PC-3 (cell line): ENCODE results near the gene EPHB2. TPM values are rescaled to one million over a fixed set of nuclear protein-coding genes. Genes with fewer than 3 reads are reported as not detected.
"Not testable (repeated sequence)": the region's sequence is repeated elsewhere in the genome, so short reads cannot be mapped to it uniquely, and the experiment has no call there.

Experiments
- ATAC-seq: fragments of 200-7000 bp; cut with Tn5 transposase; 2 replicates; pipeline ENCODE4 v1.9.1; 2020; ENCODE audit warnings: mild to moderate bottlenecking, moderate library complexity
- BruUV-seq: library from RNA; stranded (reverse); fragments of 400-500 nt; replicated peaks from 2 replicates; lab custom pipeline; 2021; lab: Mats Ljungman, UMichigan
- CTCF ChIA-PET: fragments of 300-600 bp; sonication (Branson Sonifier 250); formaldehyde crosslinking; loops from one replicate; lab custom pipeline; 2022; ENCODE audit warnings: antibody characterized with exemption; lab: Charles Lee
- POLR2A ChIA-PET: fragments of 300-600 bp; sonication (Branson Sonifier 250); formaldehyde crosslinking; loops from one replicate; lab custom pipeline; 2022; ENCODE audit warnings: antibody characterized with exemption; ENCODE audit not compliant: unreplicated experiment; lab: Charles Lee
- DNase-seq: peaks from one replicate; pipeline ENCODE4 v3.0.0-alpha.2; 2015
- H2AFZ ChIP-seq: fragments of 300-600 bp; sonication (generic); 2 replicates; pipeline ENCODE4 v1.6.0; 2016; ENCODE audit warnings: antibody characterized with exemption, low read length
- H3F3A ChIP-seq: fragments of 300-600 bp; sonication (generic); one replicate; pipeline ENCODE4 v1.6.0; 2017; ENCODE audit warnings: antibody characterized with exemption, low read length, control low read depth, mild to moderate bottlenecking; ENCODE audit not compliant: unreplicated experiment
- H3K27ac ChIP-seq: fragments of 300-600 bp; sonication (generic); 2 replicates; pipeline ENCODE4 v1.5.1; 2016; ENCODE audit warnings: mild to moderate bottlenecking, low read length
- H3K27me3 ChIP-seq: fragments of 300-600 bp; sonication (generic); 2 replicates; pipeline ENCODE4 v1.6.1; 2016; ENCODE audit warnings: low read length, mixed read lengths
- H3K36me3 ChIP-seq: fragments of 300-600 bp; sonication (generic); 2 replicates; pipeline ENCODE4 v1.6.1; 2016; ENCODE audit warnings: low read depth, mixed run types, low read length, mixed read lengths
- H3K4me1 ChIP-seq: fragments of 300-600 bp; sonication (generic); 2 replicates; pipeline ENCODE4 v1.5.1; 2016; ENCODE audit warnings: low read length; ENCODE audit not compliant: insufficient read depth
- H3K4me2 ChIP-seq: fragments of 300-600 bp; sonication (generic); 2 replicates; pipeline ENCODE4 v1.6.0; 2016; ENCODE audit warnings: low read length
- H3K4me3 ChIP-seq: fragments of 300-600 bp; sonication (generic); 2 replicates; pipeline ENCODE4 v1.5.1; 2016; ENCODE audit warnings: mild to moderate bottlenecking, low read length, mixed read lengths
- H3K79me2 ChIP-seq: fragments of 300-600 bp; sonication (generic); 2 replicates; pipeline ENCODE4 v1.6.1; 2017; ENCODE audit warnings: low read length, mixed read lengths
- H3K9ac ChIP-seq: fragments of 300-600 bp; sonication (generic); 2 replicates; pipeline ENCODE4 v1.6.0; 2016; ENCODE audit warnings: mild to moderate bottlenecking, low read length
- H3K9me2 ChIP-seq: fragments of 300-600 bp; sonication (generic); replicated peaks from 2 replicates; pipeline ENCODE4 v1.6.1; 2016; ENCODE audit warnings: mixed run types, low read length, mixed read lengths
- H3K9me3 ChIP-seq: fragments of 300-600 bp; sonication (generic); 2 replicates; pipeline ENCODE4 v1.6.1; 2016; ENCODE audit warnings: low read length, mixed read lengths
- H4K20me1 ChIP-seq: fragments of 300-600 bp; sonication (generic); 2 replicates; pipeline ENCODE4 v1.6.1; 2016; ENCODE audit warnings: low read length, mixed read lengths
- EZH2 ChIP-seq: fragments of 300-600 bp; sonication (generic); IDR thresholded peaks from one replicate; pipeline ENCODE4 v1.6.1; 2017; ENCODE audit warnings: antibody characterized with exemption, mild to moderate bottlenecking, low read length; ENCODE audit not compliant: unreplicated experiment
- EZH2phosphoT487 ChIP-seq: fragments of 300-600 bp; sonication (generic); IDR thresholded peaks from 2 replicates; pipeline ENCODE4 v1.6.1; 2018; ENCODE audit warnings: mild to moderate bottlenecking, antibody characterized with exemption, low read length, borderline replicate concordance
- intact Hi-C: fragments of 100-400 bp; cut with micrococcal nuclease; formaldehyde crosslinking; loops from 2 replicates; pipeline ENCODE4 v1.9.0; 2023
- total RNA-seq: library from RNA; depleted of rRNA; stranded (reverse); fragments of >200 nt; gene quantifications from 2 replicates; pipeline ENCODE4 v1.2.3, GENCODE V29; 2014
- TF ChIP-seq, protein P1 (sequence below): fragments of 300-600 bp; sonication (generic); conservative IDR thresholded peaks from 2 replicates; pipeline ENCODE4 v1.5.1; 2017; ENCODE audit warnings: antibody characterized with exemption, low read depth, mild to moderate bottlenecking, low read length

The EPHB2 gene
- total RNA-seq, 1 experiment from 2014 or later: 23.2 TPM

DNA sequence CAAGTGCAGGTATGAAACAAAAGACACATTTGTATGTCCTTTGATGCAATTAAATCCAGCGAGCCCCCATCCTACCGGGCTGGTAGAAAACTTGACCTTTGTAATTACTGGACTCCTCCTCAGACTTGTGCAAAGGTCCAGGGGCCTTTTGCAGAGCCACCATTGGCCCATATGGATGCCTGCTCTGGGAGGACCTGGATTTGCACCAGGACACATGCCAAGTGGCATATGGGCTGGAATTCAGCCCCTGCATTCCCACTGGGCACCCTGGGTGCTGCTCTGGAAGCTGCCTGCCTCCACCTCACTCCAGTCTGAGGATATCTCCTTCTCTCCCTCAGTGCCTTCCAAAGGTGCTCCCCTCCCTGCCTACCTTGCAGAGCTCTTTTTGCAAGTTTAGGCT, 226.0 kb downstream of the EPHB2 start:
- intact Hi-C loops: loop anchor here (10.0 kb wide), 1 partner anchor 512 kb away; no protein-coding TSS in a partner anchor
- H3F3A ChIP-seq: no peaks in the 10 kb centered on the region
- no peak for DNase-seq
- no peaks in the 10 kb centered on the region for H3K79me2 ChIP-seq
- no TSS peak for BruUV-seq
- POLR2A ChIA-PET: no interaction called here
- no peak for TF ChIP-seq EZH2
- no peak for TF ChIP-seq EZH2phosphoT487
- TF ChIP-seq, protein P1, sequence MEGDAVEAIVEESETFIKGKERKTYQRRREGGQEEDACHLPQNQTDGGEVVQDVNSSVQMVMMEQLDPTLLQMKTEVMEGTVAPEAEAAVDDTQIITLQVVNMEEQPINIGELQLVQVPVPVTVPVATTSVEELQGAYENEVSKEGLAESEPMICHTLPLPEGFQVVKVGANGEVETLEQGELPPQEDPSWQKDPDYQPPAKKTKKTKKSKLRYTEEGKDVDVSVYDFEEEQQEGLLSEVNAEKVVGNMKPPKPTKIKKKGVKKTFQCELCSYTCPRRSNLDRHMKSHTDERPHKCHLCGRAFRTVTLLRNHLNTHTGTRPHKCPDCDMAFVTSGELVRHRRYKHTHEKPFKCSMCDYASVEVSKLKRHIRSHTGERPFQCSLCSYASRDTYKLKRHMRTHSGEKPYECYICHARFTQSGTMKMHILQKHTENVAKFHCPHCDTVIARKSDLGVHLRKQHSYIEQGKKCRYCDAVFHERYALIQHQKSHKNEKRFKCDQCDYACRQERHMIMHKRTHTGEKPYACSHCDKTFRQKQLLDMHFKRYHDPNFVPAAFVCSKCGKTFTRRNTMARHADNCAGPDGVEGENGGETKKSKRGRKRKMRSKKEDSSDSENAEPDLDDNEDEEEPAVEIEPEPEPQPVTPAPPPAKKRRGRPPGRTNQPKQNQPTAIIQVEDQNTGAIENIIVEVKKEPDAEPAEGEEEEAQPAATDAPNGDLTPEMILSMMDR: no peak
- no peaks in the 10 kb centered on the region for H3K27me3 ChIP-seq
- no peaks in the 10 kb centered on the region for H3K9me3 ChIP-seq
- H3K9ac ChIP-seq: no peak overlapping the region
- H3K27ac ChIP-seq: no peak overlapping the region
- H2AFZ ChIP-seq: no peak overlapping the region
- H3K4me3 ChIP-seq: no peak overlapping the region
- H3K36me3 ChIP-seq: no peaks in the 10 kb centered on the region
- H3K4me1 ChIP-seq: no peaks in the 10 kb centered on the region
- CTCF ChIA-PET: no interaction called here
- H3K4me2 ChIP-seq: no peak overlapping the region
- no peak for ATAC-seq
- H4K20me1 ChIP-seq: no peaks in the 10 kb centered on the region
- H3K9me2 ChIP-seq: no peaks in the 10 kb centered on the region

DNA sequence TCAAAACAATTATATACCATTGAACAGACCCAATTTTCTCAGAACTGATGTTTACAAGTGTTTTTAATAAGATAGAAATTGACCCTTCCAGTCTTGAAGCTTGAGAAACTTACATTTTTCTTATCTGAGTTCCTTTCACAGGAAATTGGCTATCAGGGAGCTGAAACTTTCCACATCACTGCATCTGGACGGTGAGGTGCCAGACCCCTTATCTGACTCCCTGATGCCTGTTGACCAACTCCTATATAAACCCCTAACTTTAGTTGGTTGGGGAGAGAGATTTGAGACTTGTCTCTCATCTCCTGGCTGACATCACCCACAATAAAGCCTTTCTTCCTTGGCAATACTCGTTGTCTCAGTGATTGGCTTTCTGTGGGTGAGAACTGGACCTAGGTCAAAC, 230.6 kb downstream of the EPHB2 start:
- Histone ChIP-seq H3F3A (no peaks in the 10 kb centered on the region), H3K79me2 (no peaks in the 10 kb centered on the region), H3K27ac (no peak overlapping the region), H3K4me1 (no peaks in the 10 kb centered on the region), H3K4me3 (no peak overlapping the region), H3K27me3 (no peaks in the 10 kb centered on the region), H3K9ac (no peak overlapping the region), H3K36me3 (no peaks in the 10 kb centered on the region), H4K20me1 (no peaks in the 10 kb centered on the region), H3K4me2 (no peak overlapping the region), H3K9me2 (no peaks in the 10 kb centered on the region), H2AFZ (no peak overlapping the region), H3K9me3 (no peaks in the 10 kb centered on the region)
- ATAC-seq: no peak
- TF ChIP-seq EZH2 (no peak), EZH2phosphoT487 (no peak)
- TF ChIP-seq, protein P1: no peak
- no peak for DNase-seq
- intact Hi-C loops: no loop called here
- CTCF ChIA-PET: no interaction called here
- no TSS peak for BruUV-seq
- POLR2A ChIA-PET: no interaction called here

DNA sequence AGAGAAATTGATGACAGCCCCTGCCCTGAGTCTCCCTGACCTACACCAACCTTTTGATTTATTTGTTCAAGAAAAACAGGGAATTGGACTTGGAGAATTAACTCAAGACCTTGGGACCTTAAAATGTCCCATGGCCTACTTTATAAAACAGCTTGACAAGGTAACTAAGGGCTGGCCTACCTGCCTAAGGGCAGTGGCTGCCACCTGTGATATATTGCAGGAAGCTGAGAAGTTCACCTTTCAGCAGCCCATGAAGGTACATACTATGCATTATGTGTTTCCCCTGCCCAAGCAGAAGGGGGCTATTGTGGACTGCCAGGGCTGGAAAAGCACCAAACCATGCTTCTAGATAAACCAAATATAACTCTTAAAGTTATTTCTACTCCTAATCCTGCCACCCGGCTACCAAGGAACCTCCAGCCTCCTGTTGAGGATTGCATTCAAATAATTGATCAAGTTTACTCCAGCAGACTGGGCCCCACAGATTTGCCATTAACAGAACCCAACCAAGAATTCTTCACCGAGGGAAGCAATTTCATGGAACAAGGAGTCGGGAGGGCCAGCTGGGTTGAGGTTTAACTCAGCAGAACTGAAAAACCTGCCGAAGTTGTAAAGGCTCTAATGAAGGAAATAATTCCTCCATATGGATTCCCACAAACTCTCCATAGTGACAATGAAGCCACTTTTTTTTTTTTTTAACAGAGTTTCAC, 233.9 kb downstream of the EPHB2 start:
- Histone ChIP-seq H3K9me3 (no peaks in the 10 kb centered on the region), H2AFZ (no peak overlapping the region), H3K9ac (no peak overlapping the region), H3K4me3 (no peak overlapping the region), H4K20me1 (no peaks in the 10 kb centered on the region), H3K36me3 (no peaks in the 10 kb centered on the region), H3K27me3 (no peaks in the 10 kb centered on the region), H3K79me2 (no peaks in the 10 kb centered on the region), H3K27ac (no peak overlapping the region), H3K9me2 (no peaks in the 10 kb centered on the region), H3F3A (no peaks in the 10 kb centered on the region), H3K4me2 (no peak overlapping the region), H3K4me1 (no peaks in the 10 kb centered on the region)
- ChIA-PET POLR2A (interaction anchor here (0.6 kb wide), 1 partner anchor 513 kb away, joined by 4 read pairs; no protein-coding TSS in a partner anchor), CTCF (no interaction called here)
- ATAC-seq (no peak), DNase-seq (no peak)
- no TSS peak for BruUV-seq
- intact Hi-C loops: no loop called here
- TF ChIP-seq, protein P1: no peak
- TF ChIP-seq EZH2phosphoT487 (no peak), EZH2 (no peak)

DNA sequence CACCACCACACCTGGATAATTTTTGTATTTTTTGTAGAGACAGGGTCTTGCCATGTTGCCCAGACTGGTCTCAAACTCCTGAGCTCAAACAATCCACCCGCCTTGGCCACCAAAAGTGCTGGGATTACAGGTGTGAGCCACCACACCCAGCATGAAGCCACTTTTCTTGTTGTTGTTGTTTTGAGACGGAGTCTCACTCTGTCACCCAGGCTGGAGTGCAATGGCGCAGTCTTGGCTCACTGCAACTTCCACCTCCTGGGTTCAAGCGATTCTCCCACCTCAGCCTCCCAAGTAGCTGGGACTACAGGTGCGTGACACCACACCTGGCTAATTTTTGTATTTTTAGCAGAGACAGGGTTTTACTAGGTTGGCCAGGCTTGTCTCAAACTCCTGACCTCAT, 234.5 kb downstream of the EPHB2 start:
- H3K27ac ChIP-seq, H3K36me3 ChIP-seq, H2AFZ ChIP-seq, H3F3A ChIP-seq, H3K79me2 ChIP-seq, H3K4me1 ChIP-seq, POLR2A ChIA-PET, DNase-seq, H3K9me2 ChIP-seq, H3K9ac ChIP-seq, intact Hi-C loops, H3K4me3 ChIP-seq, H3K27me3 ChIP-seq, H4K20me1 ChIP-seq, CTCF ChIA-PET, H3K4me2 ChIP-seq, ATAC-seq, H3K9me3 ChIP-seq, BruUV-seq: not testable (repeated sequence)
